B cell (primary cell): ENCODE measurements around the gene AUNIP. TPM values are rescaled to one million over a fixed set of nuclear protein-coding genes. Genes with fewer than 3 reads are reported as not detected.

Source experiments
- ATAC-seq: fragments of 200-7000 bp; cut with Tn5 transposase; one replicate; pipeline ENCODE4 v1.10.0; 2021; ENCODE audit warnings: low read depth, mild to moderate bottlenecking, moderate number of reproducible peaks, moderate library complexity
- CTCF ChIA-PET: fragments of 350-600 bp; sonication (Branson Sonifier 250); formaldehyde crosslinking; loops from one replicate; lab custom pipeline; 2021; ENCODE audit warnings: antibody characterized with exemption, inconsistent platforms; lab: Charles Lee
- POLR2A ChIA-PET: fragments of 350-600 bp; sonication (Branson Sonifier 250); formaldehyde crosslinking; loops from one replicate; lab custom pipeline; 2021; ENCODE audit warnings: antibody characterized with exemption; lab: Charles Lee
- DNase-seq: peaks from one replicate; pipeline ENCODE4 v3.0.0; 2013
- H2AFZ ChIP-seq: 2 replicates; pipeline ENCODE4 v1.6.1; 2012; ENCODE audit warnings: mild to moderate bottlenecking, low read depth, low read length; ENCODE audit not compliant: insufficient read depth, poor library complexity, severe bottlenecking
- H3K27ac ChIP-seq, 2 donors: 1 replicate in 1 of 2; 2 replicates in 1 of 2; pipeline ENCODE4 v1.5.1; 2012 to 2013; ENCODE audit warnings: low read length in 2 of 2, mild to moderate bottlenecking in 2 of 2, moderate library complexity in 1 of 2
- H3K27me3 ChIP-seq, 4 experiments: fragments of 200-600 bp in 1 of 4; sonication (generic) in 1 of 4; replicated peaks in 1 of 4; 1 replicate in 2 of 4; 2 replicates in 2 of 4; pipeline versions ENCODE4 v1.6.1 to v1.7.0; 2013 to 2016; ENCODE audit warnings: low read length in 3 of 4, mild to moderate bottlenecking in 2 of 4, mixed read lengths in 1 of 4, moderate library complexity in 1 of 4; ENCODE audit not compliant: insufficient read depth in 4 of 4, control insufficient read depth in 3 of 4; ENCODE audit errors: control extremely low read depth in 1 of 4
- H3K36me3 ChIP-seq, 2 experiments: replicated peaks in 1 of 2; 1 replicate in 1 of 2; 2 replicates in 1 of 2; pipeline versions ENCODE4 v1.6.1 to v1.7.1; 2013; ENCODE audit warnings: low read length in 1 of 2; ENCODE audit not compliant: insufficient read depth in 2 of 2, control insufficient read depth in 1 of 2; ENCODE audit errors: control extremely low read depth in 1 of 2, extremely low read depth in 1 of 2
- H3K4me1 ChIP-seq, 2 donors: fragments of 200-600 bp in 1 of 2; sonication (generic) in 1 of 2; 1 replicate in 1 of 2; 2 replicates in 1 of 2; pipeline versions ENCODE4 v1.5.1 to v1.6.1; 2013 to 2017; ENCODE audit warnings: low read length in 2 of 2; ENCODE audit not compliant: control insufficient read depth in 2 of 2, insufficient read depth in 2 of 2
- H3K4me2 ChIP-seq: replicated peaks from 2 replicates; pipeline ENCODE3; 2012; ENCODE audit warnings: mild to moderate bottlenecking, low read depth, low read length; ENCODE audit not compliant: poor library complexity, severe bottlenecking
- H3K4me3 ChIP-seq, 5 experiments: fragments of 200-600 bp in 1 of 5; sonication (generic) in 1 of 5; 1 replicate in 3 of 5; 2 replicates in 2 of 5; pipeline versions ENCODE4 v1.5.1 to v1.7.0; 2011 to 2016; ENCODE audit warnings: low read length in 4 of 5, mild to moderate bottlenecking in 4 of 5, low read depth in 2 of 5, control low read depth in 1 of 5, moderate library complexity in 1 of 5; ENCODE audit not compliant: insufficient read depth in 1 of 5; ENCODE audit errors: control extremely low read depth in 1 of 5, extremely low read depth in 1 of 5
- H3K79me2 ChIP-seq: fragments of 200-600 bp; sonication (generic); one replicate; pipeline ENCODE4 v1.6.0; 2016; ENCODE audit warnings: low read length; ENCODE audit not compliant: control insufficient read depth, insufficient read depth
- H3K9ac ChIP-seq: fragments of 200-600 bp; sonication (generic); 2 replicates; pipeline ENCODE4 v1.6.1; 2017; ENCODE audit warnings: mild to moderate bottlenecking, low read length, moderate library complexity
- H3K9me3 ChIP-seq, 3 donors: one replicate each; pipeline versions ENCODE4 v1.6.1 to v1.7.1; 2013; ENCODE audit warnings: low read length in 2 of 3; ENCODE audit not compliant: control insufficient read depth in 2 of 3, insufficient read depth in 1 of 3; ENCODE audit errors: control extremely low read depth in 1 of 3
- H4K20me1 ChIP-seq: 2 replicates; pipeline ENCODE4 v1.6.0; 2012; ENCODE audit warnings: mild to moderate bottlenecking, low read length; ENCODE audit not compliant: insufficient read depth, control insufficient read depth, poor library complexity, severe bottlenecking
- H3K27ac Mint-ChIP-seq: one replicate; pipeline ENCODE4 v1.8.0; 2021; ENCODE audit warnings: mixed read lengths
- H3K27me3 Mint-ChIP-seq: one replicate; pipeline ENCODE4 v1.8.0; 2021; ENCODE audit warnings: mixed read lengths
- H3K4me1 Mint-ChIP-seq: one replicate; pipeline ENCODE4 v1.8.0; 2021; ENCODE audit warnings: mixed read lengths
- H3K4me3 Mint-ChIP-seq: one replicate; pipeline ENCODE4 v1.8.0; 2021; ENCODE audit warnings: mixed read lengths
- H3K9me3 Mint-ChIP-seq: one replicate; pipeline ENCODE4 v1.8.0; 2022; ENCODE audit warnings: mixed read lengths; ENCODE audit not compliant: insufficient read depth
- EZH2 ChIP-seq: IDR thresholded peaks from 2 replicates; pipeline ENCODE4 v1.6.1; 2012; ENCODE audit warnings: borderline replicate concordance, low read depth, mild to moderate bottlenecking, moderate library complexity, low read length; ENCODE audit not compliant: insufficient read depth, poor library complexity, severe bottlenecking
- WGBS: methylation state at CpG from one replicate; pipeline ENCODE4 v1.1.5; 2013; ENCODE audit warnings: missing lambda C conversion rate; ENCODE audit not compliant: insufficient coverage; 5-methylcytosine and 5-hydroxymethylcytosine counted together
- intact Hi-C: fragments of 100-400 bp; cut with micrococcal nuclease; formaldehyde crosslinking; loops from one replicate; pipeline ENCODE4 v1.10.0; 2022
- polyA plus RNA-seq: library from polyadenylated mRNA; depleted of rRNA; stranded (reverse); fragments of >200 nt; gene quantifications from 2 replicates; pipeline ENCODE4 v1.2.3, GENCODE V29; 2012
- total RNA-seq, 2 donors: library from RNA; stranded (reverse); fragments of 120-200 nt in 1 of 2; gene quantifications; 1 replicate in 1 of 2; 2 replicates in 1 of 2; pipeline versions ENCODE4 v1.2.3 to v1.2.4, GENCODE V29; 2013 to 2022
- TF ChIP-seq, protein P1 (sequence below): fragments of 200-600 bp; IDR thresholded peaks from one replicate; pipeline ENCODE4 v1.8.0; 2022; ENCODE audit warnings: antibody characterized with exemption, mild to moderate bottlenecking

AUNIP gene
- total and polyA plus RNA-seq, 2 donors (not counting 1 experiment from before 2014, with no cell fraction given) = 0.27 TPM; not detected in 1

DNA sequence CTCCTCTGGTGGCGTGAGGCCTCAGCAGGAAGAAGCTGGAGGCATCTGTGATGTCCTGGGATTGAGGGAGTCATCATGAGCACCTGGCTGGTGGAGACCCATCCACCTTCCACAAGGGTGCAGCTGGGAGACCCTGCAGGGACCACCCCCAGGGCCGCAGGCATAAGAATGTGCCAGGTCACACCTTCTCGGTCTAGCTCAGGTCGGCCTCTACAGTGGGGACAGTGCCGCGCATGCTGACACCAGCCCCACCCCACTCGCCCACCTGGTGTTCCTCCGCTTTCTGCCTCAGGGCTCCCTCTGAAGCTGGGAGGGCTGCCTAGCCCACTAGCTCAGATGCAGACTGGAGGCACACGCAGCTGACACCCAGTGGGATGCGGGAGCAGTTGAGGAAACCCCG lies 22.0 kb upstream of the AUNIP start:
- TF ChIP-seq EZH2 = no peak
- TF ChIP-seq, protein P1, sequence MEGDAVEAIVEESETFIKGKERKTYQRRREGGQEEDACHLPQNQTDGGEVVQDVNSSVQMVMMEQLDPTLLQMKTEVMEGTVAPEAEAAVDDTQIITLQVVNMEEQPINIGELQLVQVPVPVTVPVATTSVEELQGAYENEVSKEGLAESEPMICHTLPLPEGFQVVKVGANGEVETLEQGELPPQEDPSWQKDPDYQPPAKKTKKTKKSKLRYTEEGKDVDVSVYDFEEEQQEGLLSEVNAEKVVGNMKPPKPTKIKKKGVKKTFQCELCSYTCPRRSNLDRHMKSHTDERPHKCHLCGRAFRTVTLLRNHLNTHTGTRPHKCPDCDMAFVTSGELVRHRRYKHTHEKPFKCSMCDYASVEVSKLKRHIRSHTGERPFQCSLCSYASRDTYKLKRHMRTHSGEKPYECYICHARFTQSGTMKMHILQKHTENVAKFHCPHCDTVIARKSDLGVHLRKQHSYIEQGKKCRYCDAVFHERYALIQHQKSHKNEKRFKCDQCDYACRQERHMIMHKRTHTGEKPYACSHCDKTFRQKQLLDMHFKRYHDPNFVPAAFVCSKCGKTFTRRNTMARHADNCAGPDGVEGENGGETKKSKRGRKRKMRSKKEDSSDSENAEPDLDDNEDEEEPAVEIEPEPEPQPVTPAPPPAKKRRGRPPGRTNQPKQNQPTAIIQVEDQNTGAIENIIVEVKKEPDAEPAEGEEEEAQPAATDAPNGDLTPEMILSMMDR = no peak
- no peaks in the 10 kb centered on the region for H3K9me3 Mint-ChIP-seq
- H3K36me3 ChIP-seq = no peaks in the 10 kb centered on the region
- H3K4me3 ChIP-seq = no peak overlapping the region
- H3K4me2 ChIP-seq = no peak overlapping the region
- no peaks in the 10 kb centered on the region for H3K4me1 Mint-ChIP-seq
- intact Hi-C loops = no loop called here
- no peak overlapping the region for H2AFZ ChIP-seq
- 97% methylated on average over 10 of the region's 11 CpGs for WGBS
- H3K9me3 ChIP-seq = no peaks in the 10 kb centered on the region
- ATAC-seq (no peak), DNase-seq (no peak)
- CTCF ChIA-PET = interaction anchor here (0.5 kb wide), 1 partner anchor 15 kb away, joined by 3 read pairs; no protein-coding TSS in a partner anchor
- no peaks in the 10 kb centered on the region for H3K27me3 ChIP-seq
- H3K9ac ChIP-seq = no peak overlapping the region
- H4K20me1 ChIP-seq = no peaks in the 10 kb centered on the region
- no peaks in the 10 kb centered on the region for H3K27me3 Mint-ChIP-seq
- peaks cover 0 to under 1% of the 10 kb centered on the region in 2 donors for H3K4me1 ChIP-seq
- POLR2A ChIA-PET = no interaction called here
- H3K27ac ChIP-seq = no peak overlapping the region
- H3K27ac Mint-ChIP-seq = no peak overlapping the region
- H3K4me3 Mint-ChIP-seq = no peak overlapping the region
- no peaks in the 10 kb centered on the region for H3K79me2 ChIP-seq

DNA sequence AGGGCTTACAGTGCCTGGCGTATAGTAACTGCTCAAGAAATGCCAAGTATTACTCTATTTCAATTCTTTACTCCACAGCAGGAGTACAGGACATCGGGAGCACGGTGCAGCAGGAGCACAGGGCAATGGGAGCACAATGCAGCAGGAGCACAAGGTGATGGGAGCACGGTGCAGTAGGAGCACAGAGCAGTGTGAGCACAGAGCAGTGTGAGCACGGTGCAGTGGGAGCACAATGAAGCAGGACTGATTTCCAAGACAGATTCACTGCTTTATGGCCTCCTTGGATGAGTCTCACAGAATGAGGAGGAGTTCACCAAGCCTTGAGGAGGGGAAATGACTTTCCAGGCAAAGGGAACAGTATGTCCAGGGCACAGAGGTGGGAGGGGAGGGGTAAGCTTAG lies 21.3 kb upstream of the AUNIP start:
- CTCF ChIA-PET = interaction anchor here (0.5 to 1.2 kb wide), 2 partner anchors 15 kb away, joined by 3 to 4 read pairs; no protein-coding TSS in a partner anchor
- no peak overlapping the region for H3K4me3 Mint-ChIP-seq

More for the DNA sequence above, 21.3 kb upstream of the AUNIP start:
- POLR2A ChIA-PET = no interaction called here
- Histone ChIP-seq H3K36me3 (no peaks in the 10 kb centered on the region), H4K20me1 (no peaks in the 10 kb centered on the region), H3K4me3 (no peak overlapping the region), H3K4me1 (peaks cover 0 to 7% of the 10 kb centered on the region in 2 donors), H3K9ac (no peak overlapping the region), H3K27me3 (no peaks in the 10 kb centered on the region), H3K27ac (no peak overlapping the region), H3K79me2 (no peaks in the 10 kb centered on the region), H3K9me3 (no peaks in the 10 kb centered on the region), H3K4me2 (no peak overlapping the region), H2AFZ (no peak overlapping the region)
- Mint-ChIP-seq H3K27me3 (no peaks in the 10 kb centered on the region), H3K9me3 (no peaks in the 10 kb centered on the region), H3K27ac (no peak overlapping the region), H3K4me1 (peaks cover 3% of the 10 kb centered on the region)
- intact Hi-C loops = no loop called here
- TF ChIP-seq EZH2 = no peak
- TF ChIP-seq, protein P1 = no peak
- DNase-seq = no peak
- WGBS = 89% methylated on average over 5 of the region's 5 CpGs
- no peak for ATAC-seq
